HFF-Myc (cell line): ENCODE results near the gene AXIN1.

Source experiments
- DNase-seq: peaks from one replicate; pipeline ENCODE4 v3.0.0-alpha.2; 2011; ENCODE audit warnings: low read depth; ENCODE audit errors: extremely low read depth
- H3K4me3 ChIP-seq: replicated peaks from 2 replicates; pipeline ENCODE4 v1.5.1; 2011; ENCODE audit warnings: low read depth, mild to moderate bottlenecking, control low read depth, low read length
- TF ChIP-seq, protein P1 (sequence below): IDR thresholded peaks from 2 replicates; pipeline ENCODE4 v1.5.1; 2012; ENCODE audit warnings: mild to moderate bottlenecking, low read depth, low read length, control low read depth; ENCODE audit errors: missing control alignments

AXIN1 gene

DNA sequence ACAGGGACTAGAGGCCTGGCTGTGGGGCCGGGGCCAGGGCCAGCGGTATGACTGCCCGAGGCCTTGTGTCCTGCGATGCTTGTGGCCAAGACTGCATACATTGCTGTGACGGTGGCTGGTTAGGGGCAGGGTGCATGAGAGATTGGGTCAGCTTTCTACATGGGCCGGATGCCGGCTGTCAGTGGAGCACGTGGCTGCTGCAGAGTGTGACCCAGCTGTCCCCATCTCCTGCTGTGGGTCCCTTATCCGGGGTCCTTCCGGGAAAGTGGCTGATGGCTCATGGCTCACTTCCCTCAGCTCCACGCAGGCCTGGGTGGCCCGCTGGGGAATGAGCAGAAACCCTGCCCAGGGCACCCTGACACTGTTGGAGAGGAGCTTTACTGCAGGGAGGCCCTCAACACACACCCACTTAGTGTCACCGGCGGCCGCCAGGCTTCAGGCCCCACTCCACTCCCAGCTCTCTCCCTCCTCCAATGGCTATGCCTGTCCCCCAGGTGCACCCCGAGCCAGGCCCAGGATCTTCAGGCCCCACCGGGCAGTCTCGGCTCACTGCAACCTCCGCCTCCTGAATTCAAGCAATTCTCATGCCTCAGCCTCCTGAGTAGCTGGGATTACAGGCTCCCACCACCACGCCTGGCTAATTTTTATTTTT, 76.0 kb downstream of the AXIN1 start:
- TF ChIP-seq, protein P1, sequence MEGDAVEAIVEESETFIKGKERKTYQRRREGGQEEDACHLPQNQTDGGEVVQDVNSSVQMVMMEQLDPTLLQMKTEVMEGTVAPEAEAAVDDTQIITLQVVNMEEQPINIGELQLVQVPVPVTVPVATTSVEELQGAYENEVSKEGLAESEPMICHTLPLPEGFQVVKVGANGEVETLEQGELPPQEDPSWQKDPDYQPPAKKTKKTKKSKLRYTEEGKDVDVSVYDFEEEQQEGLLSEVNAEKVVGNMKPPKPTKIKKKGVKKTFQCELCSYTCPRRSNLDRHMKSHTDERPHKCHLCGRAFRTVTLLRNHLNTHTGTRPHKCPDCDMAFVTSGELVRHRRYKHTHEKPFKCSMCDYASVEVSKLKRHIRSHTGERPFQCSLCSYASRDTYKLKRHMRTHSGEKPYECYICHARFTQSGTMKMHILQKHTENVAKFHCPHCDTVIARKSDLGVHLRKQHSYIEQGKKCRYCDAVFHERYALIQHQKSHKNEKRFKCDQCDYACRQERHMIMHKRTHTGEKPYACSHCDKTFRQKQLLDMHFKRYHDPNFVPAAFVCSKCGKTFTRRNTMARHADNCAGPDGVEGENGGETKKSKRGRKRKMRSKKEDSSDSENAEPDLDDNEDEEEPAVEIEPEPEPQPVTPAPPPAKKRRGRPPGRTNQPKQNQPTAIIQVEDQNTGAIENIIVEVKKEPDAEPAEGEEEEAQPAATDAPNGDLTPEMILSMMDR = no peak
- H3K4me3 ChIP-seq = no peak overlapping the region
- DNase-seq = no peak

DNA sequence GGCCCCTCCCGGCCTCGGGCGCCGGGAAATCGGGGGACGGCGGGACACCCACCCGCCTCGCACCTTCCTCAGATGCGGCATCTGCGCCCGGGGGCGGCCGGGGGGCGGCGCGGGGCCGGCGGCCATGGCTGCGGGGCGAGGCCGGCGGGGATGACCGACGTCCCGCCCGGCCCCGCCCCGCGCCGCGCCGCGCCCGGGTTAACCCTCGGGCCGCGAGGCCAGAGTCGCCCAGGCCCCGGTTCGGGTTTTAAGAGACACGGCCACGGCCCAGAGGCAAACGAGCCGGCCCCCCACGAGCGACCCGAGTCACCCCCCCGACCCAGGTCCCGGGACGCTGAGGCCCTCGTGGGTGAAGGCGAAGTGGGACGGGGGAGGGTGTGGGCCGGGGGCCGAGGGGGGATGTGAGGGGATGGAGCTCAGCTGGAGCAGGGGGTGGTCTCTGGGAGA, 76.7 kb downstream of the AXIN1 start, which contains the start of gene RGS11:
Gene RGS11, minus strand, starts transcription at position 159 of the 447 bp plus-strand sequence. Its CDS starts 33 bp downstream, at position 126.
- H3K4me3 ChIP-seq = peak within 1 kb of the TSS; percentile 9; the same call in 1 of the 2 replicates
- TF ChIP-seq, protein P1 = no peak
- DNase-seq = no peak

- no peak for DNase-seq
- peak overlapping the region; percentile 9; the same call in 1 of the 2 replicates for H3K4me3 ChIP-seq
- TF ChIP-seq, protein P1 = no peak
These were observed 77.4 kb downstream of the AXIN1 start for GRCh38 chr16:275041-275641.

- no peak for DNase-seq
- H3K4me3 ChIP-seq = no peak overlapping the region
- TF ChIP-seq, protein P1 = no peak
These were observed 78.7 kb downstream of the AXIN1 start for GRCh38 chr16:273547-274421.

- TF ChIP-seq, protein P1 = no peak
- no peak overlapping the region for H3K4me3 ChIP-seq
- DNase-seq = no peak
These were observed 79.6 kb downstream of the AXIN1 start for GRCh38 chr16:272633-273546.
